Measurements from ENCODE around the gene ANK3.

The ANK3 gene

GRCh38 chr10:60031183-60031582 lies 358.5 kb downstream of the ANK3 start:
- no peaks in the 10 kb centered on the region for H3K27me3 Mint-ChIP-seq (ENCODE audit: low read depth)
- no peak for TF ChIP-seq CTCF (IDR thresholded peaks at IDR 0.05; ENCODE audit: unreplicated experiment in 3 of 3)
- H3K27ac Mint-ChIP-seq = peak overlapping the region in 2 of 3 experiments; percentile 15 to 61
- H3K9me3 Mint-ChIP-seq = no peaks in the 10 kb centered on the region
- no peak overlapping the region for H3K4me3 Mint-ChIP-seq
- H3K36me3 Mint-ChIP-seq (ENCODE audit: low read depth) = peaks cover 13% of the 10 kb centered on the region
- peaks cover 8% of the 10 kb centered on the region for H3K4me1 Mint-ChIP-seq

- Mint-ChIP-seq H3K4me1 (peaks cover 8% of the 10 kb centered on the region), H3K4me3 (no peak overlapping the region), H3K9me3 (no peaks in the 10 kb centered on the region), H3K27me3 (ENCODE audit: low read depth) (no peaks in the 10 kb centered on the region), H3K27ac (no peak overlapping the region), H3K36me3 (ENCODE audit: low read depth) (peaks cover 10% of the 10 kb centered on the region)
- TF ChIP-seq CTCF (IDR thresholded peaks at IDR 0.05; ENCODE audit: unreplicated experiment in 3 of 3) = no peak
Measured at GRCh38 chr10:60029475-60029874, 360.2 kb downstream of the ANK3 start.

- no peaks in the 10 kb centered on the region for H3K27me3 Mint-ChIP-seq (ENCODE audit: low read depth)
Measured at GRCh38 chr10:60028081-60028480, 361.6 kb downstream of the ANK3 start.

GRCh38 chr10:60025279-60025678 lies 364.4 kb downstream of the ANK3 start:
- Mint-ChIP-seq H3K36me3 (ENCODE audit: low read depth) (no peaks in the 10 kb centered on the region), H3K4me3 (no peak overlapping the region), H3K9me3 (no peaks in the 10 kb centered on the region), H3K4me1 (no peaks in the 10 kb centered on the region), H3K27me3 (ENCODE audit: low read depth) (no peaks in the 10 kb centered on the region), H3K27ac (no peak overlapping the region)
- no peak for TF ChIP-seq CTCF (IDR thresholded peaks at IDR 0.05; ENCODE audit: unreplicated experiment in 3 of 3)

More at GRCh38 chr10:60028081-60028480, 361.6 kb downstream of the ANK3 start:
- H3K4me1 Mint-ChIP-seq = peaks cover 8% of the 10 kb centered on the region
- TF ChIP-seq CTCF (IDR thresholded peaks at IDR 0.05; ENCODE audit: unreplicated experiment in 3 of 3) = no peak
- H3K4me3 Mint-ChIP-seq = no peak overlapping the region
- H3K27ac Mint-ChIP-seq = no peak overlapping the region
- H3K9me3 Mint-ChIP-seq = no peaks in the 10 kb centered on the region
- H3K36me3 Mint-ChIP-seq (ENCODE audit: low read depth) = peaks cover 10% of the 10 kb centered on the region

GRCh38 chr10:60024506-60024905 lies 365.2 kb downstream of the ANK3 start:
- no peaks in the 10 kb centered on the region for H3K36me3 Mint-ChIP-seq (ENCODE audit: low read depth)
- H3K27ac Mint-ChIP-seq = no peak overlapping the region
- no peaks in the 10 kb centered on the region for H3K27me3 Mint-ChIP-seq (ENCODE audit: low read depth)
- no peak overlapping the region for H3K4me3 Mint-ChIP-seq
- TF ChIP-seq CTCF (IDR thresholded peaks at IDR 0.05; ENCODE audit: unreplicated experiment in 3 of 3) = no peak
- no peaks in the 10 kb centered on the region for H3K9me3 Mint-ChIP-seq
- no peaks in the 10 kb centered on the region for H3K4me1 Mint-ChIP-seq

- Mint-ChIP-seq H3K27ac (no peak overlapping the region), H3K27me3 (ENCODE audit: low read depth) (no peaks in the 10 kb centered on the region), H3K4me3 (no peak overlapping the region), H3K36me3 (ENCODE audit: low read depth) (no peaks in the 10 kb centered on the region), H3K9me3 (no peaks in the 10 kb centered on the region), H3K4me1 (no peaks in the 10 kb centered on the region)
- no peak for TF ChIP-seq CTCF (IDR thresholded peaks at IDR 0.05; ENCODE audit: unreplicated experiment in 3 of 3)
Measured at GRCh38 chr10:60023155-60023877, 366.4 kb downstream of the ANK3 start.

Measured in nephron (organoid).